ENCODE data around the gene SIK3.

The SIK3 gene

DNA sequence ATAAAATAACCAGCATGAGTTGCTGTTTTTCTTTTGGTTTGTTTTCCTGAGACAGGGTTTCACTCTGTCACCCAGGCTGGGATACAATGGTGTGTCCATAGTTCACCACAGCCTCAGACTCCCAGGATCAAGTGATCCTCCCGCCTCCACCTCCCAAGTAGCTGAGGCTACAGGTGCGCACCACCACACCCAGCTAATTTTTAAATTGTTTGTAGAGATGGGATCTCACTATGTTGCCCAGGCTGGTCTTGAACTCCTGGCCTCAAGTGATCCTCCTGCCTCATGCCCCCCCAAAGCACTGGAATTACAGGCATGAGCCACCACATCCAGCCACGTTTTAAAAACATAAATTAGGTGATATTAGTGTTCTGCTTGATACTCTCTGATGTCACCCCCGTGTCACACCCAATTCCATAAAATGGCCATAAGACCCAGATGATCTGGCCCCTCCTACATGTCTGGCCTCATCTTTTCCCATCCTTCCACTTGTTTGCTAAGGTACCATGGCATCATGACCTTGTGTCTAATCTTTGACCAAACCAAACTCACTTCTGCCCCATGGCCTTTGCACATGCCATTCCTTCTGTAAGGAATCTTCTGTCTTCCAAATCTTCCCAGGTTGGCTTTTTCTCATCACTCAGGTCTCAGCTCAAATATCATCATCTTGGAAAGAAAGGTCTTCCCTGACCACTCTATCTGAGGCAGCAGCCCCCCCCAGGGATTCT, 6.3 kb downstream of the SIK3 start:
- no peak for TF ChIP-seq CTCF (IDR thresholded peaks at IDR 0.05; ENCODE audit: insufficient read depth, low read length, missing control alignments)
- ChIA-PET POLR2A (no interaction called here), CTCF (interaction anchor here (1.1 to 20.8 kb wide), 4 partner anchors 13 to 301 kb away, joined by 3 to 472 read pairs (median 4); partner anchors contain the start of genes APOA5 and ZPR1)
- H3K4me3 ChIP-seq (ENCODE audit: low read depth, low read length) = no peak overlapping the region
- DNase-seq (ENCODE audit: low read depth, low spot score) = no peak

- no peak for DNase-seq (ENCODE audit: low read depth, low spot score)
- H3K4me3 ChIP-seq (ENCODE audit: low read depth, low read length) = no peak overlapping the region
- CTCF ChIA-PET = interaction anchor here (0.7 to 1.6 kb wide), 4 partner anchors 8 to 300 kb away, joined by 3 to 4 read pairs (median 4); partner anchors contain the start of gene SIK3
- POLR2A ChIA-PET = no interaction called here
- TF ChIP-seq CTCF (IDR thresholded peaks at IDR 0.05; ENCODE audit: insufficient read depth, low read length, missing control alignments) = no peak
Observed at GRCh38 chr11:117090111-117090706, 8.0 kb downstream of the SIK3 start.

DNA sequence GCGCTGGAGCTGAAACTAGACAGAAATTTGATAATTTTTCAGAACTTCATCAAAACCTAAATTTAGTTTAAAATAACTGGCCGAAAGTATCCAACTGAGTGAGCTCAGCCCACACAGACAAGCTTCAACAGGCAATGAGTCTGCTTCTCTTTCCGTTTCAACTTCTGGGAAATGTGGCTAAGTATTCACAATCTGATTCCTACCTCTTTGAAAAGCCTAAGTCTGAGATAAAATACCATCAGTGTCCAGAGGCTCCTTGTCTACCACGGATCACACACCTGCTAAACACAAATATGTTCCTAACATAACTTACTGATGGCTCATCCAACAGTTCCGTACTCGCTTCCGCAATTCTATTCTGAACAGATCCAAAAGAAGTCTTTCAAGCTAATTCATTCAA, 8.5 kb downstream of the SIK3 start:
- ChIA-PET CTCF (interaction anchor here (0.7 to 1.6 kb wide), 4 partner anchors 9 to 299 kb away, joined by 3 to 4 read pairs (median 4); partner anchors contain the start of gene SIK3), POLR2A (no interaction called here)
- H3K4me3 ChIP-seq (ENCODE audit: low read depth, low read length) = no peak overlapping the region
- no peak for DNase-seq (ENCODE audit: low read depth, low spot score)
- TF ChIP-seq CTCF (IDR thresholded peaks at IDR 0.05; ENCODE audit: insufficient read depth, low read length, missing control alignments) = no peak

DNA sequence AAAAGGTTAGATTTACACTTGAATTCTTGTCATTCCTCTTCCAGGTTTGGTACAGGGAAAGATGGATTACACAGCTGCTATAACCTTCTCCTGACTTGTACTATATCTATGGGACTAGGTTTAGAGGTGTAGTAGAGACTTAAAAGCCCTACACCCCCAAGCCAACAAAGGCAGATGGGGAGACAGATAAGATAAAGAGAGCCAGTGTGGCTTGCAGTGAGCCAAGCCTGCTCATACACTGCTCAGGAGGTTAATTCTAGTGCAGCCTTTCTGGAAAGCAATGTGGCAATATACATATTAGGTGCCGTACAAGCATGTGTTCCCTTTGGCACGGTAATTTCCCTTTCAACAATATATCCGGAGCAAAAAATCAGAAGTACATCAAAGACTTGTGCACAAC, 10.8 kb downstream of the SIK3 start:
- no peak for DNase-seq (ENCODE audit: low read depth, low spot score)
- no peak overlapping the region for H3K4me3 ChIP-seq (ENCODE audit: low read depth, low read length)
- ChIA-PET POLR2A (no interaction called here), CTCF (interaction anchor here (0.6 kb wide), 1 partner anchor 104 kb away, joined by 3 read pairs; no protein-coding TSS in a partner anchor)
- TF ChIP-seq CTCF (IDR thresholded peaks at IDR 0.05; ENCODE audit: insufficient read depth, low read length, missing control alignments) = no peak

DNA sequence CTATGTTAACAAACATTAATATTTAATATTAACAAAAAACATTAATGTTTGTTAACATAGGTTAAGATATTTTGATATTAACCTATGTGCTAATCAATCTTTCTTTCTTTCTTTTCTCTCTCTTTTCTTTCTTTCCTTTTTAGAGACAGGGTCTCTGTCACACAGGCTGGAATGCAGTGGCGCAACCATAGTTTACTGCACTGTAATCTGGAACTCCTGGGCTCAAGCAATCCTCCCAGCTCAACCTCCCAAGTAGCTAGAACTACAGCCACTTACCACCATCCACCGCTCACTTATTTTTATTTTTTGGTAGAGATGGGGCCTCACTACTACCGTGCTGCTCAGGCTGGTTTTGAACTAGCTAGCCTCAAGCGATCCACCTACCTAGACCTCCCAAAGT, 13.2 kb downstream of the SIK3 start:
- POLR2A ChIA-PET = no interaction called here
- CTCF ChIA-PET = interaction anchor here (1.2 kb wide), 1 partner anchor 8 kb away, joined by 3 read pairs; no protein-coding TSS in a partner anchor
- H3K4me3 ChIP-seq (ENCODE audit: low read depth, low read length) = no peak overlapping the region
- no peak for TF ChIP-seq CTCF (IDR thresholded peaks at IDR 0.05; ENCODE audit: insufficient read depth, low read length, missing control alignments)
- DNase-seq (ENCODE audit: low read depth, low spot score) = no peak

All from AG04449 (cell line).